Measurements from ENCODE around the gene COX11. TPM values are rescaled to one million over a fixed set of nuclear protein-coding genes. Genes with fewer than 3 reads are reported as not detected.

The COX11 gene
- total and polyA plus RNA-seq, 2 of the 13 experiments (the other 11 are each of a cell fraction or from before 2014, with no cell fraction given), result 103 to 203 TPM

DNA sequence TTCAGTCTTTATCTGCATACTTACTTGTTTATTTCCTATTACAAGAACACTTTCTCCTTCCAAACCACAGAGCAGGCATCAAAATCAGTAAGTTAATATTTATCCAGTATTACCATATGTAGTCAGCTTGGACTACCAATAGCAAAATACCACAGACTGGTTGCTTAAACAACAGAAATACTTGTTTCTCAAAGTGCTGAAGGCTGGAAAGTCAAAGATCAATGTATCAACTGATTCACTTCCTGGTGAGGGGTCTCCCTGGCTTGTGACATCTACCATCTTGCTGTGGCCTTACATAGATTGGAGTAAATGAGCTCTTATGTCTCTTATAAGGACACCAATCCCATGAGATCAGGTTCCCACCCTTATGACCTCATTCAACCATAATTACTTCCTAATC lies 2.7 kb upstream of the COX11 start (continued):
- TF ChIP-seq, protein P1, sequence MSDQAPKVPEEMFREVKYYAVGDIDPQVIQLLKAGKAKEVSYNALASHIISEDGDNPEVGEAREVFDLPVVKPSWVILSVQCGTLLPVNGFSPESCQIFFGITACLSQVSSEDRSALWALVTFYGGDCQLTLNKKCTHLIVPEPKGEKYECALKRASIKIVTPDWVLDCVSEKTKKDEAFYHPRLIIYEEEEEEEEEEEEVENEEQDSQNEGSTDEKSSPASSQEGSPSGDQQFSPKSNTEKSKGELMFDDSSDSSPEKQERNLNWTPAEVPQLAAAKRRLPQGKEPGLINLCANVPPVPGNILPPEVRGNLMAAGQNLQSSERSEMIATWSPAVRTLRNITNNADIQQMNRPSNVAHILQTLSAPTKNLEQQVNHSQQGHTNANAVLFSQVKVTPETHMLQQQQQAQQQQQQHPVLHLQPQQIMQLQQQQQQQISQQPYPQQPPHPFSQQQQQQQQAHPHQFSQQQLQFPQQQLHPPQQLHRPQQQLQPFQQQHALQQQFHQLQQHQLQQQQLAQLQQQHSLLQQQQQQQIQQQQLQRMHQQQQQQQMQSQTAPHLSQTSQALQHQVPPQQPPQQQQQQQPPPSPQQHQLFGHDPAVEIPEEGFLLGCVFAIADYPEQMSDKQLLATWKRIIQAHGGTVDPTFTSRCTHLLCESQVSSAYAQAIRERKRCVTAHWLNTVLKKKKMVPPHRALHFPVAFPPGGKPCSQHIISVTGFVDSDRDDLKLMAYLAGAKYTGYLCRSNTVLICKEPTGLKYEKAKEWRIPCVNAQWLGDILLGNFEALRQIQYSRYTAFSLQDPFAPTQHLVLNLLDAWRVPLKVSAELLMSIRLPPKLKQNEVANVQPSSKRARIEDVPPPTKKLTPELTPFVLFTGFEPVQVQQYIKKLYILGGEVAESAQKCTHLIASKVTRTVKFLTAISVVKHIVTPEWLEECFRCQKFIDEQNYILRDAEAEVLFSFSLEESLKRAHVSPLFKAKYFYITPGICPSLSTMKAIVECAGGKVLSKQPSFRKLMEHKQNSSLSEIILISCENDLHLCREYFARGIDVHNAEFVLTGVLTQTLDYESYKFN (CRISPR knock-in tag; conservative IDR thresholded peaks at IDR 0.05), result 0 out of 2 replicates have a peak, but pooled peaks have one; percentile 35
- TF ChIP-seq FOXA3 (CRISPR knock-in tag; IDR thresholded peaks at IDR 0.05) (peak; percentile 49), SAP130 (CRISPR knock-in tag; IDR thresholded peaks at IDR 0.05; ENCODE audit: low read depth) (peak; percentile 52), CEBPB (IDR thresholded peaks at IDR 0.05; ENCODE audit: borderline replicate concordance, low read depth, low read length) (peak; percentile 55; the same call in 1 of the 2 replicates), NR2F6 (IDR thresholded peaks at IDR 0.05) (0 out of 2 replicates have a peak, but pooled peaks have one; percentile 31), NR2F6 (CRISPR knock-in tag; IDR thresholded peaks at IDR 0.05) (peak; percentile 43; the same call in 1 of the 2 replicates), FOXK2 (IDR thresholded peaks at IDR 0.05) (no peak), GATAD2A (CRISPR knock-in tag; IDR thresholded peaks at IDR 0.05) (peak; percentile 86), FOXC1 (CRISPR knock-in tag; IDR thresholded peaks at IDR 0.05; ENCODE audit: borderline replicate concordance) (no peak), FOXP1 (IDR thresholded peaks at IDR 0.05) (no peak), FOXP1 (CRISPR knock-in tag; IDR thresholded peaks at IDR 0.05) (peak; percentile 54; the same call in 1 of the 2 replicates), ZNF264 (CRISPR knock-in tag; IDR thresholded peaks at IDR 0.05) (peak; percentile 97), TGIF2 (CRISPR knock-in tag; IDR thresholded peaks at IDR 0.05) (0 out of 2 replicates have a peak, but pooled peaks have one; percentile 31), ZNF10 (CRISPR knock-in tag; IDR thresholded peaks at IDR 0.05; ENCODE audit: borderline replicate concordance, low read depth) (no peak), IRF2 (CRISPR knock-in tag; IDR thresholded peaks at IDR 0.05) (0 out of 2 replicates have a peak, but pooled peaks have one; percentile 29), SOX5 (CRISPR knock-in tag; IDR thresholded peaks at IDR 0.05; ENCODE audit: borderline replicate concordance) (peak; percentile 48; the same call in 1 of the 2 replicates), HNRNPUL1 (IDR thresholded peaks at IDR 0.05; ENCODE audit: low read depth, low read length) (0 out of 2 replicates have a peak, but pooled peaks have one; percentile 52), ZNF670 (CRISPR knock-in tag; IDR thresholded peaks at IDR 0.05; ENCODE audit: borderline replicate concordance) (no peak), ZNF614 (CRISPR knock-in tag; IDR thresholded peaks at IDR 0.05; ENCODE audit: borderline replicate concordance) (peak; percentile 35; the same call in 1 of the 2 replicates)
- TF ChIP-seq, protein P2, sequence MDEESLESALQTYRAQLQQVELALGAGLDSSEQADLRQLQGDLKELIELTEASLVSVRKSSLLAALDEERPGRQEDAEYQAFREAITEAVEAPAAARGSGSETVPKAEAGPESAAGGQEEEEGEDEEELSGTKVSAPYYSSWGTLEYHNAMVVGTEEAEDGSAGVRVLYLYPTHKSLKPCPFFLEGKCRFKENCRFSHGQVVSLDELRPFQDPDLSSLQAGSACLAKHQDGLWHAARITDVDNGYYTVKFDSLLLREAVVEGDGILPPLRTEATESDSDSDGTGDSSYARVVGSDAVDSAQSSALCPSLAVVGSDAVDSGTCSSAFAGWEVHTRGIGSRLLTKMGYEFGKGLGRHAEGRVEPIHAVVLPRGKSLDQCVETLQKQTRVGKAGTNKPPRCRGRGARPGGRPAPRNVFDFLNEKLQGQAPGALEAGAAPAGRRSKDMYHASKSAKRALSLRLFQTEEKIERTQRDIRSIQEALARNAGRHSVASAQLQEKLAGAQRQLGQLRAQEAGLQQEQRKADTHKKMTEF (CRISPR knock-in tag; IDR thresholded peaks at IDR 0.05), result peak; percentile 40; the same call in 1 of the 2 replicates
- TF ChIP-seq, protein P3, sequence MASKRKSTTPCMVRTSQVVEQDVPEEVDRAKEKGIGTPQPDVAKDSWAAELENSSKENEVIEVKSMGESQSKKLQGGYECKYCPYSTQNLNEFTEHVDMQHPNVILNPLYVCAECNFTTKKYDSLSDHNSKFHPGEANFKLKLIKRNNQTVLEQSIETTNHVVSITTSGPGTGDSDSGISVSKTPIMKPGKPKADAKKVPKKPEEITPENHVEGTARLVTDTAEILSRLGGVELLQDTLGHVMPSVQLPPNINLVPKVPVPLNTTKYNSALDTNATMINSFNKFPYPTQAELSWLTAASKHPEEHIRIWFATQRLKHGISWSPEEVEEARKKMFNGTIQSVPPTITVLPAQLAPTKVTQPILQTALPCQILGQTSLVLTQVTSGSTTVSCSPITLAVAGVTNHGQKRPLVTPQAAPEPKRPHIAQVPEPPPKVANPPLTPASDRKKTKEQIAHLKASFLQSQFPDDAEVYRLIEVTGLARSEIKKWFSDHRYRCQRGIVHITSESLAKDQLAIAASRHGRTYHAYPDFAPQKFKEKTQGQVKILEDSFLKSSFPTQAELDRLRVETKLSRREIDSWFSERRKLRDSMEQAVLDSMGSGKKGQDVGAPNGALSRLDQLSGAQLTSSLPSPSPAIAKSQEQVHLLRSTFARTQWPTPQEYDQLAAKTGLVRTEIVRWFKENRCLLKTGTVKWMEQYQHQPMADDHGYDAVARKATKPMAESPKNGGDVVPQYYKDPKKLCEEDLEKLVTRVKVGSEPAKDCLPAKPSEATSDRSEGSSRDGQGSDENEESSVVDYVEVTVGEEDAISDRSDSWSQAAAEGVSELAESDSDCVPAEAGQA (IDR thresholded peaks at IDR 0.05; ENCODE audit: low read depth), result no peak
- TF ChIP-seq, protein P3 (CRISPR knock-in tag; IDR thresholded peaks at IDR 0.05; ENCODE audit: borderline replicate concordance), result no peak
